Adrenal gland (tissue), 12 donors: ENCODE results near the gene AFF1. TPM values are rescaled to one million over a fixed set of nuclear protein-coding genes. Genes with fewer than 3 reads are reported as not detected.

Experiments
- DNase-seq, 7 donors: peaks; one replicate each; pipeline ENCODE4 v3.0.0-alpha.2; 2019 to 2020
- H3K27ac ChIP-seq, 5 donors: fragments of 200-600 bp; sonication (generic) in 4 of 5; 1 replicate in 3 of 5; 2 replicates in 2 of 5; pipeline versions ENCODE4 v1.5.1 to v1.8.0; 2016 to 2020; ENCODE audit warnings: mild to moderate bottlenecking in 1 of 5
- H3K27me3 ChIP-seq: fragments of 200-600 bp; 2 replicates; pipeline ENCODE4 v1.8.0; 2021
- H3K36me3 ChIP-seq, 2 donors: fragments of 200-600 bp; replicated peaks in 1 of 2; 1 replicate in 1 of 2; 2 replicates in 1 of 2; pipeline versions ENCODE4 v1.5.1 to v1.8.0; 2018 to 2022
- H3K4me1 ChIP-seq, 2 donors: fragments of 200-600 bp; replicated peaks in 1 of 2; 1 replicate in 1 of 2; 2 replicates in 1 of 2; pipeline versions ENCODE4 v1.5.1 to v1.8.0; 2018 to 2021
- H3K4me3 ChIP-seq, 4 donors: fragments of 200-600 bp; sonication (generic) in 3 of 4; one replicate each; pipeline ENCODE4 v1.5.1; 2016 to 2018
- H3K9me3 ChIP-seq, 3 donors: fragments of 200-600 bp; sonication (generic) in 1 of 3; replicated peaks in 1 of 3; 1 replicate in 2 of 3; 2 replicates in 1 of 3; pipeline versions ENCODE4 v1.5.1 to v1.8.0; 2016 to 2021
- POLR2A ChIP-seq, 2 donors: fragments of 450-650 bp; IDR thresholded peaks; one replicate each; pipeline ENCODE4 v1.6.1; 2017; ENCODE audit warnings: antibody characterized with exemption in 2 of 2, mild to moderate bottlenecking in 2 of 2, moderate library complexity in 1 of 2
- WGBS, 4 donors: extraction: QIAGEN DNeasy Blood & Tissue Kit in 2 of 4; methylation state at CpG; one replicate each; pipeline versions ENCODE4 v1.1.5 to v1.1.7; 2013 to 2017; 5-methylcytosine and 5-hydroxymethylcytosine counted together
- intact Hi-C, 2 donors: fragments of 100-400 bp; cut with DNase I; formaldehyde crosslinking; loops; one replicate each; pipeline versions ENCODE4 v1.14.1 to v1.15.0; 2022 to 2023
- polyA plus RNA-seq, 3 donors: library from polyadenylated mRNA; stranded (reverse); fragments of 200-250 nt in 2 of 3; fragments of 350-450 nt in 1 of 3; fragmentation: Illumina TruSeq in 1 of 3; extraction: RNeasy Lipid Tissue Mini Kit (QIAGEN cat#74804) in 1 of 3; gene quantifications; one replicate each; pipeline ENCODE4 v1.2.3, GENCODE V29; 2013 to 2014
- total RNA-seq, 9 donors: library from RNA; depleted of rRNA in 4 of 9; stranded (reverse); fragments of >200 nt in 4 of 9; fragments of 120-200 nt in 1 of 9; fragmentation: NEBNext Ultra II Directional in 1 of 9; extraction: Animal tissue kit (Norgen Biotek cat#: 25700) in 1 of 9; gene quantifications; one replicate each; pipeline versions ENCODE4 v1.1.0 to v1.2.4, GENCODE V29; 2013 to 2023
- TF ChIP-seq, protein P1 (sequence below), 6 experiments: fragments of 450-650 bp in 4 of 6; fragments of 200-600 bp in 2 of 6; sonication (generic) in 1 of 6; IDR thresholded peaks; 1 replicate in 5 of 6; 2 replicates in 1 of 6; pipeline versions ENCODE4 v1.5.1 to v1.8.0; 2016 to 2021; ENCODE audit warnings: antibody characterized with exemption in 6 of 6, mild to moderate bottlenecking in 2 of 6, moderate library complexity in 1 of 6
- donor health status: healthy with polysubstance abuse.
- donor health status: Bipolar disorder and iron deficiency.
- donor health status: DM: yes; HTN: yes; CAD: no.
- donor health status: DM: no; HTN: no; CAD: no.
- donor health status: DM: no; HTN: no; CAD: no.
- donor health status: DM: yes; HTN: yes; CAD: no.

The AFF1 gene
- total and polyA plus RNA-seq, 12 donors = 9.9 to 109 (median 52.3) TPM

DNA sequence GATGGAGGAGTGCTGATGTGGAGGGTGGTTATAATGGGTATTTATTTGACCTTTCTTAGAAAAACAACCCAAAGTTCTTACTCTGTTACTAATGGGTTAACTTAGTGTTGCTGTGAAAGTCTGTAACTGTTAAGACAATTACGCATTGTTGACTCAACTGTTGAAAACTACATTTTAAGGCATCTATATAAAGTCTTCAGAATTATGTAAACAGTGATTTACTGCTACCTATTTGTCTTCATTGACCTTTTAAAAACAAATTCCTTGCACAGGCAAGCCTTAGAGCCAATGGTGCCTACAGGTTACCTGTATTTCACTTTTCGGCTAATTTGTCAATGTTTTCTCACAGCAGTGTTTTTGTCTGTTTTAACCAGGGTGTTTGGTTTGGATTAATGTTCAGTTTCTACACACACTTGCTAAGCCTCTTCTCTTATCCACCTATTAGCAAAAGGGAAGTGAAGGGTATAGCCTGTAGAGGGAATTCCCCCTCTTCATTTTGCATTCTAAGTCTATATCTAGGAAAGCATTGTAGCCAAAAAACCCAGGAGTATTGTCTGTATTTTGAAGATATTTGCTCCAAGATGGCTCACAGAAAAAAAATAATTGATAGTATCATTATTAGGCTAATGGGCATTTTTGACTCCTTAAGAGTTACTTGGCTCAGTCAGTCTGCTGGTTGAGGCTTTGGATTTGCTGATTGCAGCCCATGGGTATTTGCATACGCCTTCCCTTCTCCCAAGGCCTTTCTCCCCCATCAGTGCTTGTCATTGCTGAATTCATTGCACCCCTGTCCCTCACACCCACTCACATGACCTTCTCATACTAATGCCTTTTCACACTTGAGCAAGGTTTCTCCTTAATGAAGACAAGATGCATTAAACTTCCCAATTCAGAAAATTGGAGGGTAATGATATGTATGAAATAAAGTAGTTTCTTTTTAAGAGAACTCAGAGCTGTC, 30.5 kb downstream of the AFF1 start:
- Histone ChIP-seq H3K9me3 (no peaks in the 10 kb centered on the region), H3K4me3 (no peak overlapping the region), H3K27me3 (no peaks in the 10 kb centered on the region), H3K4me1 (peaks cover 13 to 30% of the 10 kb centered on the region in 2 donors), H3K27ac (no peak overlapping the region), H3K36me3 (no peaks in the 10 kb centered on the region)
- no peak for DNase-seq
- TF ChIP-seq, protein P1, sequence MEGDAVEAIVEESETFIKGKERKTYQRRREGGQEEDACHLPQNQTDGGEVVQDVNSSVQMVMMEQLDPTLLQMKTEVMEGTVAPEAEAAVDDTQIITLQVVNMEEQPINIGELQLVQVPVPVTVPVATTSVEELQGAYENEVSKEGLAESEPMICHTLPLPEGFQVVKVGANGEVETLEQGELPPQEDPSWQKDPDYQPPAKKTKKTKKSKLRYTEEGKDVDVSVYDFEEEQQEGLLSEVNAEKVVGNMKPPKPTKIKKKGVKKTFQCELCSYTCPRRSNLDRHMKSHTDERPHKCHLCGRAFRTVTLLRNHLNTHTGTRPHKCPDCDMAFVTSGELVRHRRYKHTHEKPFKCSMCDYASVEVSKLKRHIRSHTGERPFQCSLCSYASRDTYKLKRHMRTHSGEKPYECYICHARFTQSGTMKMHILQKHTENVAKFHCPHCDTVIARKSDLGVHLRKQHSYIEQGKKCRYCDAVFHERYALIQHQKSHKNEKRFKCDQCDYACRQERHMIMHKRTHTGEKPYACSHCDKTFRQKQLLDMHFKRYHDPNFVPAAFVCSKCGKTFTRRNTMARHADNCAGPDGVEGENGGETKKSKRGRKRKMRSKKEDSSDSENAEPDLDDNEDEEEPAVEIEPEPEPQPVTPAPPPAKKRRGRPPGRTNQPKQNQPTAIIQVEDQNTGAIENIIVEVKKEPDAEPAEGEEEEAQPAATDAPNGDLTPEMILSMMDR (IDR thresholded peaks at IDR 0.05) = no peak
- no peak for TF ChIP-seq POLR2A (IDR thresholded peaks at IDR 0.05)
- 90 to 95% (median 93%) methylated on average over 3 of the region's 3 CpGs for WGBS, 4 donors
- intact Hi-C loops = no loop called here

DNA sequence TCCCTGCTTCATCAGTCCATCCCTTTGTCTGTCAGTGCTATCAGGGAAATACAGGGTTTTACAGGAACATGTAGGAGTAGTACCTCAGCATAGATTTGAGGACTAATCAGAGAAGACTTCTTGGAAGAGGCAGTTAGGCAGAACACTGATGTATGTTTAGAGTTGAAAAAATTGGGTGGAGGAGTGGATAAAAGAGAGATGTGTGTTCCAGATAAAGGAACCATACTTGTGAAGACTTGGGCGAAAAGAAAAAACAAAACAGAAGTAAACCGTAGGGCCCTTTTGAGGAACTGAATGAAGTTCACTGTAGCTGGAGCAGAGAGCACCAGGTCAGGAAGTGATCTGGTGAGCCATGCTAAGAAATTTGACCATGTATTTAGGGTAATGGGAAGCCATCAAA, 32.3 kb downstream of the AFF1 start:
- TF ChIP-seq, protein P1 (IDR thresholded peaks at IDR 0.05) = no peak
- TF ChIP-seq POLR2A (IDR thresholded peaks at IDR 0.05) = no peak
- intact Hi-C loops = no loop called here
- 75 to 87% (median 83%) methylated on average over 2 of the region's 2 CpGs for WGBS, 4 donors
- Histone ChIP-seq H3K4me1 (peaks cover 0 to 22% of the 10 kb centered on the region in 2 donors), H3K27me3 (no peaks in the 10 kb centered on the region), H3K27ac (no peak overlapping the region), H3K4me3 (no peak overlapping the region), H3K36me3 (no peaks in the 10 kb centered on the region), H3K9me3 (no peaks in the 10 kb centered on the region)
- no peak for DNase-seq

DNA sequence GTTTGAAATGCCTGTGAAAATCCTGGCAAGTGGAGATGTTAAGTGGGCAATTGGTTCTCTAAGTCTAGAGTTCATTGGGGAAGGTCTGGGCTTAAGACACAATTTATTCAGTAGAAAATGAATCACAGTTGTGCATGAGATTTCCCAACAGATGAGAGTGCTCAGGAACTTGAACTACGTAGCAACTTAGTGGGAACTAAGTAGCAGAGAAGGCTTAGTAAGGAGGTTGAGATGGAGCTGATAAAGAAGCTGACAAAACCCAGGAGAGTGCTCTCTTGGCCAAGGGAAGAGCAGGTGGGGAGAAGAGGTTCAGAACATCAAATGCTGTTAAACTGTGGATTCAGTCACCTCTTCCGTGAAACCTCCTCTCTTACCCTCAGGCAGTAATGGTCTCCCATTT, 33.0 kb downstream of the AFF1 start:
- Histone ChIP-seq H3K4me1 (peaks cover 6 to 25% of the 10 kb centered on the region in 2 donors), H3K4me3 (no peak overlapping the region), H3K27ac (no peak overlapping the region), H3K27me3 (no peaks in the 10 kb centered on the region), H3K9me3 (no peaks in the 10 kb centered on the region), H3K36me3 (no peaks in the 10 kb centered on the region)
- TF ChIP-seq, protein P1 (IDR thresholded peaks at IDR 0.05) = no peak
- no peak for TF ChIP-seq POLR2A (IDR thresholded peaks at IDR 0.05)
- intact Hi-C loops = no loop called here
- 75 to 79% (median 76%) methylated on average over 2 of the region's 2 CpGs for WGBS, 4 donors
- DNase-seq = no peak

DNA sequence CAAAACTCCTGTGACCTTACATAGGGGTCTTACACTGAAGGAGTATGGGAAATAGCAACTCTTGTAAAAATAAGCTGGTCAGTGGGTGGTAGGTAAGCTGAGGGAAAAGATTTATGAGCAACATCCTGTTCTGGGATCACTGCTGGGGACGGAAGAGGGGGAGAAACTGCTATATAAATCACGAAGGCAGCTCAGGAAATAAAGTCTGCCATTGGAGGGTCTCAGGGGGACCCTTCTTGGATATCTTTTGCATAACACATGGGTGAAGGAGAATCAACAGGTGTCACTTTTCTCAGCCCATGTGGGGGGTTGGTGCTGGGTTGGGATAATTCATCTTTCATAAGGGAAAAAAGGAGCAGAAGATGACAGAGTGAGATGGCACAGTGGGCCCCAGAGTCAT, 33.7 kb downstream of the AFF1 start:
- no peak overlapping the region for H3K4me3 ChIP-seq
- intact Hi-C loops = no loop called here
- 53 to 76% (median 66%) methylated on average over 2 of the region's 2 CpGs for WGBS, 4 donors
- no peak overlapping the region for H3K27ac ChIP-seq
- H3K4me1 ChIP-seq = peaks cover 13 to 33% of the 10 kb centered on the region in 2 donors
- no peak for DNase-seq
- TF ChIP-seq POLR2A (IDR thresholded peaks at IDR 0.05) = no peak
- TF ChIP-seq, protein P1 (IDR thresholded peaks at IDR 0.05) = no peak
- no peaks in the 10 kb centered on the region for H3K9me3 ChIP-seq
- H3K27me3 ChIP-seq = no peaks in the 10 kb centered on the region
- no peaks in the 10 kb centered on the region for H3K36me3 ChIP-seq
